ENCODE measurements around the gene KRT79. TPM values are rescaled to one million over a fixed set of nuclear protein-coding genes. Genes with fewer than 3 reads are reported as not detected.
A peak's percentile ranks its signal among the peaks of the same experiment; 100 is the strongest.

Gene KRT79
- total and polyA plus RNA-seq, 8 donors = 0.15 TPM; not detected in 7

DNA sequence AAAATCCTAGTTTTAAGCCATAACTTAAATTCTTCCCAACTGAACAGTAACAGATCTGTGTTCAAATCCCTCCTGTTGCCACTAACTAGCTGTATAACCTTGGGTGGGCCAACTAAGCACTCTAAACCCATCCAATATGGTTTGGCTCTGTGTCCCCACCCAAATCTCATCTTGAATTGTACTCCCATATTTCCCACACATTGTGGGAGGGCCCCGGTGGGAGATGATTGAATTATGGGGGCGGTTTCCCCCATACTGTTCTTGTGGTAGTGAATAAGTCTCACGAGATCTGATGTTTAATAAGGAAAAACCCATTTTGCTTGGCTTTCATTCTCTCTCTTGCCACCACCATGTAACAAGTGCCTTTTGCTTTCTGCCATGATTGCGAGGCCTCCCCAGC, 18.9 kb downstream of the KRT79 start:
- peaks cover 0 to 12% (median 7%) of the 10 kb centered on the region in 4 donors for H3K4me1 ChIP-seq
- H3K9me3 ChIP-seq = no peaks in the 10 kb centered on the region
- no peak overlapping the region for H3K27ac ChIP-seq
- WGBS, 5 donors = 89 to 94% (median 91%) methylated on average over 4 of the region's 4 CpGs
- intact Hi-C loops (cut with DNase I; ENCODE audit: low total_unique reads) = no loop called here
- H3K36me3 ChIP-seq = no peaks in the 10 kb centered on the region
- DNase-seq = no peak
- H3K27me3 ChIP-seq = peaks cover 0 to 31% (median 8%) of the 10 kb centered on the region in 3 donors
- TF ChIP-seq EP300 (IDR thresholded peaks at IDR 0.05) (no peak), POLR2A (IDR thresholded peaks at IDR 0.05) (no peak), POLR2AphosphoS5 (IDR thresholded peaks at IDR 0.05) (no peak)
- TF ChIP-seq, protein P1, sequence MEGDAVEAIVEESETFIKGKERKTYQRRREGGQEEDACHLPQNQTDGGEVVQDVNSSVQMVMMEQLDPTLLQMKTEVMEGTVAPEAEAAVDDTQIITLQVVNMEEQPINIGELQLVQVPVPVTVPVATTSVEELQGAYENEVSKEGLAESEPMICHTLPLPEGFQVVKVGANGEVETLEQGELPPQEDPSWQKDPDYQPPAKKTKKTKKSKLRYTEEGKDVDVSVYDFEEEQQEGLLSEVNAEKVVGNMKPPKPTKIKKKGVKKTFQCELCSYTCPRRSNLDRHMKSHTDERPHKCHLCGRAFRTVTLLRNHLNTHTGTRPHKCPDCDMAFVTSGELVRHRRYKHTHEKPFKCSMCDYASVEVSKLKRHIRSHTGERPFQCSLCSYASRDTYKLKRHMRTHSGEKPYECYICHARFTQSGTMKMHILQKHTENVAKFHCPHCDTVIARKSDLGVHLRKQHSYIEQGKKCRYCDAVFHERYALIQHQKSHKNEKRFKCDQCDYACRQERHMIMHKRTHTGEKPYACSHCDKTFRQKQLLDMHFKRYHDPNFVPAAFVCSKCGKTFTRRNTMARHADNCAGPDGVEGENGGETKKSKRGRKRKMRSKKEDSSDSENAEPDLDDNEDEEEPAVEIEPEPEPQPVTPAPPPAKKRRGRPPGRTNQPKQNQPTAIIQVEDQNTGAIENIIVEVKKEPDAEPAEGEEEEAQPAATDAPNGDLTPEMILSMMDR (IDR thresholded peaks at IDR 0.05) = no peak
- H3K4me3 ChIP-seq = no peak overlapping the region

DNA sequence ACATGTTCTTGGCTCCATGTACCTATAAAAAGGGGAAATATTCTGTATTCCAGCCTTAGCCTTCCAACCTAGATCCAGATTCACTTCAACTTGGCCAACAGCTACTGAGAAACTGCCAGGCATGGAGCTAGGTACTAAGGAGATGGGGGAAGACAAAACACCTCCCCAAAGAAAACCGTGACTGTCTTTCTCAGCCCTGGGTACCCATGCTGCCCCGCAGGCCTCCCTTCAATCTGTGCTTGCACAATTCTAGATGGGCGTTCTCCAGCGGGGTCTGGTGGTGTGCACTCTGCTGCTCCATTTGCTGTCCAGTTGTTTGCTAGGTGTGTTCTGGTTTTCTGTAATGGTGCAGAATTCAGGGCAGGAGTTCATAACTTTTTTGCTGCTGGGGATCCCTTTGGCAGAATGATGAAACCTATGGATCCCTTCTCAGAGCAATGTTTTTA, 19.4 kb downstream of the KRT79 start:
- no peak for TF ChIP-seq POLR2A (IDR thresholded peaks at IDR 0.05)
- TF ChIP-seq EP300 (IDR thresholded peaks at IDR 0.05) = no peak
- TF ChIP-seq, protein P1 (IDR thresholded peaks at IDR 0.05) = no peak
- no peak for TF ChIP-seq POLR2AphosphoS5 (IDR thresholded peaks at IDR 0.05)
- Histone ChIP-seq H3K4me3 (no peak overlapping the region), H3K36me3 (no peaks in the 10 kb centered on the region), H3K27me3 (peaks cover 0 to 27% (median 8%) of the 10 kb centered on the region in 3 donors), H3K9me3 (no peaks in the 10 kb centered on the region), H3K27ac (no peak overlapping the region), H3K4me1 (peaks cover 0 to 12% (median 7%) of the 10 kb centered on the region in 4 donors)
- intact Hi-C loops (cut with DNase I; ENCODE audit: low total_unique reads) = no loop called here
- no peak for DNase-seq
- WGBS, 5 donors = 37 to 74% (median 46%) methylated on average over 4 of the region's 4 CpGs

DNA sequence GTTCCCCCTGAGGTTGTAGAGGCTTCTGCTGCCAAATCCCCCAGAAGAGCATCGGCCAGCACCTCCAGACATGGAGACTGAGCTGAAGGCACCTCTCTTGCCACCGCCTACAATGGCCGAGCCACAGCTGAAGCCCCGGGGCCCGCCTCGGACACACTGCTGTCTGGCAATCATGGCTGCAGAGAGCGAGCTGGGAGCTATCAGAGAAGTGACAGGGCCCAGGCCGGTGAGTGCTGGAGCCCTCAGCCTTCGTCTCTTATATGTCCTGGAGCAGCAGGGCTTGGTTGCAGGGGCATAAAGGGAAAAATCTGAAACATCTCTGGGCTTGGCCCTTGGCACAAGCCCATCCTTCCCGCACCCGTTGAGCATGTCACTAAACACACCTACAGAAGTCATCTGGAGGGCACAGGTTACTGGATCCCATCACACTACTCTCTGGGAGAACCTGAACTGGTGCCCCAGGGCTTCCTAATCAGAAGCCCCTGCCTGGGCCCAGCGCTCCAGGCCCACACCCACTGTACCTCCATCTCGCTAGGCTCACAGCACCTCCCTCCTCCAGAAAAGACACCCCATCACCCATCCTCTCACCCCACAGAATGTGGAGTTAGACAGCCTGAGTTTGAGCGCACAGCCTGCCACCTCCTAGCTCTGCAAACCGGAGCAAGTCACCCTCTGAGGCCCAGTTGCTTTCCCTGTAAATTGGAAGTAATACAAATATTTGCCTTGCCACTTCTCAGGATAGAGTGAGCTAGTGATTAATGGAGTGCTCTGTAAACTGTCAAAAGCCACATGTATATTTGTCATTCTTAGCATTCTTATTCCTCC, 20.0 kb downstream of the KRT79 start, which contains the start of gene KRT4:
KRT4 (minus strand) TSS at position 232 of the 825 bp plus-strand sequence; CDS start at position 174, 58 bp downstream.
- no peak for TF ChIP-seq POLR2AphosphoS5 (IDR thresholded peaks at IDR 0.05)
- TF ChIP-seq EP300 (IDR thresholded peaks at IDR 0.05) = no peak
- TF ChIP-seq, protein P1 (IDR thresholded peaks at IDR 0.05) = no peak
- TF ChIP-seq POLR2A (IDR thresholded peaks at IDR 0.05) = no peak
- peaks cover 0 to 12% (median 7%) of the 10 kb centered on the region in 4 donors for H3K4me1 ChIP-seq
- no peaks in the 10 kb centered on the region for H3K9me3 ChIP-seq
- peaks cover 0 to 23% (median 5%) of the 10 kb centered on the region in 3 donors for H3K27me3 ChIP-seq
- no peaks in the 10 kb centered on the region for H3K36me3 ChIP-seq
- WGBS, 5 donors = 54 to 62% (median 55%) methylated on average over 14 to 15 of the region's 15 CpGs
- no peak within 1 kb of the TSS for H3K4me3 ChIP-seq
- H3K27ac ChIP-seq = no peak within 1 kb of the TSS
- peak in 1 of 2 donors; percentile 68 for DNase-seq
- intact Hi-C loops (cut with DNase I; ENCODE audit: low total_unique reads) = no loop called here

DNA sequence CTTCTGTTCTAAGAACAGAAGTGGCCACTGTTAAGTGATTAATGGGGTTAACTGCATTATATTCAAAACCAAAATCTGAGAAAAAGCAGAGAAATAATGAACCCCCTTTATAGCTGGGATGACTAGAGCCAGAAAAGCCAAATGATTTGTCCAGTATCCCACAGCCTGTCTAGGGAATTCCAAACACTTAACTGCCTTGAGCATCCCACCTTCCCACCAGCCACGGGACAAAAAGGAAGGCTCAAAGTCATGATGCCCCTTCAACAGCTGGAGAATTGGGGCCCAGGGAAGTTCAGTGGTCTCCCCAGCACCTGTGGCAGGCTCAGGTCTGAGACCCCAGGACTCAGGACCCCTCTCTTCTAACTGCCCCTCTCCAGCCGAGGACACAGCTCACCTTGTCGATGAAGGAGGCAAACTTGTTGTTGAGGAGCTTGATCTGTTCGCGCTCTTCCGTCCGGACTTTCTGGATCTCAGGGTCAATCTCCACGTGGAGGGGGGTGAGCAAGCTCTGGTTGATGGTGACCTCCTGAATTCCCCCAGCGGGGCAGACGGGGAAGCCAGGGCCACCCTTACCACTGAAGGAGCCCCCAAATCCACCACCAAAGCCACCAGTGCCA, 20.8 kb downstream of the KRT79 start:
- H3K27ac ChIP-seq = no peak overlapping the region
- 76 to 92% (median 88%) methylated on average over 3 to 10 of the region's 10 CpGs for WGBS, 5 donors
- intact Hi-C loops (cut with DNase I; ENCODE audit: low total_unique reads) = no loop called here
- no peak for TF ChIP-seq POLR2AphosphoS5 (IDR thresholded peaks at IDR 0.05)
- no peak for DNase-seq
- no peak overlapping the region for H3K4me3 ChIP-seq
- H3K27me3 ChIP-seq = peaks cover 0 to 16% (median 0%) of the 10 kb centered on the region in 3 donors
- no peaks in the 10 kb centered on the region for H3K36me3 ChIP-seq
- no peaks in the 10 kb centered on the region for H3K9me3 ChIP-seq
- peaks cover 0 to 12% (median 7%) of the 10 kb centered on the region in 4 donors for H3K4me1 ChIP-seq

All from stomach (tissue), 9 donors.